ENCODE measurements around the gene PDE4D.

PDE4D gene

DNA sequence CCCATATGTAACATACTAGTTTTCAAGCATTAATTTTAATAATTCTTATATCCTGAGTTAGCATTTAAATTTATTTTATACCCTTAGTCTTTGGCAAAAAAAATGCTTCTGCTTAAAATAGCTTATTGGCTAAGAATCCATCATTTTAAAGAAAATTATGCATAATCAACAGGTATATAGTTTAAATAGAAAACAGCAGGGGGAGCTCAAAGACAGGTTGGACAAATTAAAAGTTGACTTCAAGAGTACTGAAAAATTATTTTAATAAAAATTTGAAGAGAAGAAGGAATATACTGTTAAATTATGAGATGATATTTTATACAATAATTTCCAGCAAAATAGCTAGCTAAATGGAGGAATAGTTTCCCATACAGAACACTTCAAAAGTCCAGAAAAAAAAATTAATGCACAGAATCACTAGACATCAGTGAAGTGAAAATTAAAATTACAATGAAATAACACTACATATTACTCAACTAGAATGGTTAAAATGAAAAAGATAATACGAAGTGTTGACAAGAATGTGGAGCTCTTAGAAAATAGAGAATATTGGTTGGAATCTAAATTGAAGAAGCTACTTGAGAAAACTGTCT, 387.1 kb downstream of the PDE4D start:
- DNase-seq = no peak
- H3K4me3 Mint-ChIP-seq = no peak overlapping the region
- CTCF ChIA-PET = interaction anchor here (0.7 to 5.0 kb wide), 13 partner anchors 9 to 295 kb away, joined by 3 to 32 read pairs (median 5); no protein-coding TSS in a partner anchor
- H3K27ac Mint-ChIP-seq = no peak overlapping the region
- H3K9me3 Mint-ChIP-seq = no peaks in the 10 kb centered on the region
- no peaks in the 10 kb centered on the region for H3K36me3 Mint-ChIP-seq
- no peaks in the 10 kb centered on the region for H3K4me1 Mint-ChIP-seq
- H3K27me3 Mint-ChIP-seq = no peaks in the 10 kb centered on the region

DNA sequence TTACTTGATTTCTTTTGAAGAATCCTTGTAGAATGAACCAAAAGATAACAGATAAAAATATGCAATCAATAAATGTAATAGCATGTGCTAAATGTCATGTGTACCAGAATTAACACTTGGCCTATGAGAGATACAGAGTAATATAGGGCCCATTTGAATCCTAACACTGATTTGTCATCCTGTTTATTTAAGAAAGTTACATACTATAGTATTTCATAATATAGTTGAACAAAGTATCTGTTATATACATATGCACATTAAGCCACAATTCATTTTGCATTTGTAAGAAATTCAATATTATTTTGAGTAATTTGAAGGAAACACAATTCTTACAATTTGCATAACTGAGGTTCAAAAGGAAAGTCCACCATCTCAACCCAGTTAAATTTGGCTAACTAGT, 389.5 kb downstream of the PDE4D start:
- Mint-ChIP-seq H3K36me3 (no peaks in the 10 kb centered on the region), H3K27ac (no peak overlapping the region), H3K27me3 (peaks cover 4% of the 10 kb centered on the region), H3K9me3 (no peaks in the 10 kb centered on the region), H3K4me1 (no peaks in the 10 kb centered on the region), H3K4me3 (no peak overlapping the region)
- CTCF ChIA-PET = interaction anchor here (0.7 to 5.0 kb wide), 5 partner anchors 157 to 297 kb away, joined by 3 to 32 read pairs (median 15); no protein-coding TSS in a partner anchor
- no peak for DNase-seq

GRCh38 chr5:59503220-59503619, 390.3 kb downstream of the PDE4D start:
- Mint-ChIP-seq H3K27ac (no peak overlapping the region), H3K36me3 (no peaks in the 10 kb centered on the region), H3K9me3 (no peaks in the 10 kb centered on the region), H3K4me1 (no peaks in the 10 kb centered on the region), H3K4me3 (no peak overlapping the region), H3K27me3 (peaks cover 4% of the 10 kb centered on the region)
- CTCF ChIA-PET = interaction anchor here (0.6 to 1.1 kb wide), 5 partner anchors 9 to 314 kb away, joined by 3 to 4 read pairs (median 3); no protein-coding TSS in a partner anchor
- no peak for DNase-seq

DNA sequence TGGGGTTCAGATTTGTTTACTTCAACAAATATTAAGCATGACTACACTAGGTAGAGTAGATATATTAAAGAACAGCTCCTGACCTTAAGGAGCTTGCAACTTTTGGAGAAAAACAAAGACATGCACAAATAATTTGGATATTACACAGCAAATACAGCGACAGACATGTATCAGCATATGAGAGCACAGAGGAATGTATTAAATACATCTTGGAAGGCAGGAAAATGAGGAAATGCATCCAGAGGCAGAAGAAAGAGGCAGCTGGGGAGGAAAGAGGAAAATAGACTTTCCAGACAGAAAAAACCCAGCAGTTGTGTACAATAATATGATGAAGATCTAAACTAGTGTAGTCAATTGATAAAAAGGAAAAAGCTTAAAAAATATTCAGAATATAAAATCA, 392.2 kb downstream of the PDE4D start:
- Mint-ChIP-seq H3K4me3 (no peak overlapping the region), H3K27me3 (peaks cover 4% of the 10 kb centered on the region), H3K4me1 (no peaks in the 10 kb centered on the region), H3K9me3 (no peaks in the 10 kb centered on the region), H3K27ac (no peak overlapping the region), H3K36me3 (no peaks in the 10 kb centered on the region)
- no peak for DNase-seq
- CTCF ChIA-PET = interaction anchor here (1.7 kb wide), 1 partner anchor 173 kb away, joined by 5 read pairs; no protein-coding TSS in a partner anchor

GRCh38 chr5:59500014-59500413, 393.5 kb downstream of the PDE4D start:
- Mint-ChIP-seq H3K9me3 (no peaks in the 10 kb centered on the region), H3K4me1 (no peaks in the 10 kb centered on the region), H3K36me3 (no peaks in the 10 kb centered on the region), H3K27ac (no peak overlapping the region), H3K4me3 (no peak overlapping the region), H3K27me3 (peaks cover 4% of the 10 kb centered on the region)
- CTCF ChIA-PET = no interaction called here
- no peak for DNase-seq

- Mint-ChIP-seq H3K9me3 (no peaks in the 10 kb centered on the region), H3K4me1 (no peaks in the 10 kb centered on the region), H3K36me3 (no peaks in the 10 kb centered on the region), H3K27ac (no peak overlapping the region), H3K27me3 (peaks cover 4% of the 10 kb centered on the region), H3K4me3 (no peak overlapping the region)
- DNase-seq = no peak
- CTCF ChIA-PET = interaction anchor here (0.7 to 1.2 kb wide), 5 partner anchors 9 to 360 kb away, joined by 3 to 6 read pairs (median 4); no protein-coding TSS in a partner anchor
These were observed 396.3 kb downstream of the PDE4D start for GRCh38 chr5:59497207-59497606.

- Mint-ChIP-seq H3K27ac (no peak overlapping the region), H3K4me1 (no peaks in the 10 kb centered on the region), H3K36me3 (no peaks in the 10 kb centered on the region), H3K4me3 (no peak overlapping the region), H3K27me3 (peaks cover 4% of the 10 kb centered on the region), H3K9me3 (no peaks in the 10 kb centered on the region)
- DNase-seq = no peak
- CTCF ChIA-PET = interaction anchor here (0.7 to 1.7 kb wide), 6 partner anchors 8 to 359 kb away, joined by 3 to 8 read pairs (median 4); no protein-coding TSS in a partner anchor
These were observed 396.9 kb downstream of the PDE4D start for GRCh38 chr5:59496524-59497134.

DNA sequence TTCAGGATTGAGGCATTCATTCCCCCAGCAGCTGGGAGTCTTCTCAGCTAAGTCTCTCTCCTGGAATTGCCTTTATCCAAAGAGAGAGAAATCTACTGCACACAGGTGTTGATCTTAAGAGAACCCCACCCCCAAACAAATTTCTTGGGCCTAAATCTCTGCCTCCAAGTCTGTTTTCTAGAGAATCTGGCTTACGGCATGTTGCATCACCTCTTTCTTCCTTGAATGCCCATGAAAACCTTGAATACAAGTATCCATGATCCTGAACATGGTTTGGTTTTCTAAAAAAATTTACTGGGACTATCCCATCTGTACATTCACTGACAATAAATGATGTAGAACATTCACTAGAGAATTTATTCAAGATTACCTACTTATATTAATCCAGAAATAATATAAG, 401.6 kb downstream of the PDE4D start:
- no peak overlapping the region for H3K27ac Mint-ChIP-seq
- CTCF ChIA-PET = interaction anchor here (0.8 to 2.3 kb wide), 2 partner anchors 14 to 112 kb away, joined by 3 to 5 read pairs; no protein-coding TSS in a partner anchor
- no peak overlapping the region for H3K4me3 Mint-ChIP-seq
- DNase-seq = no peak
- H3K27me3 Mint-ChIP-seq = no peaks in the 10 kb centered on the region
- H3K36me3 Mint-ChIP-seq = no peaks in the 10 kb centered on the region
- H3K9me3 Mint-ChIP-seq = no peaks in the 10 kb centered on the region
- H3K4me1 Mint-ChIP-seq = no peaks in the 10 kb centered on the region

DNA sequence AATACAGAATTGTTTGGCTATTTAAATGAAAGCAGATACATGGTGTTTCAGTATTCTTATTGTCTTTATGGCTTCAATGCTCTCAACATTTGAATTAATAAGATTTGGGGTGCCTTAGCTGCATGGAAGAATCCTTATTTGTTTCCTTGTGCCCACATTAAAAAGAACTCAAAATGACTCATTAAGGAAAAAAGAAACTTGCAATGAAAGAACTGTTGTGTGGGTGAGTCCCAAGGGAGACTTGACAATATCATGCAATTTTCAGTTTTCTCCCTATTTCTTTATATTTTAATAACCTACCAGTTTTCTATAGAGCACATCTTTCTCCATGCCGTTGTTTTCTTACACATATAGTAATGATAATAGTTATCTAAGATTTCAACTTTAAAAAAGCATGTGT, 404.0 kb downstream of the PDE4D start:
- H3K9me3 Mint-ChIP-seq = no peaks in the 10 kb centered on the region
- no peaks in the 10 kb centered on the region for H3K27me3 Mint-ChIP-seq
- CTCF ChIA-PET = no interaction called here
- no peaks in the 10 kb centered on the region for H3K4me1 Mint-ChIP-seq
- no peaks in the 10 kb centered on the region for H3K36me3 Mint-ChIP-seq
- H3K27ac Mint-ChIP-seq = no peak overlapping the region
- H3K4me3 Mint-ChIP-seq = no peak overlapping the region
- no peak for DNase-seq

DNA sequence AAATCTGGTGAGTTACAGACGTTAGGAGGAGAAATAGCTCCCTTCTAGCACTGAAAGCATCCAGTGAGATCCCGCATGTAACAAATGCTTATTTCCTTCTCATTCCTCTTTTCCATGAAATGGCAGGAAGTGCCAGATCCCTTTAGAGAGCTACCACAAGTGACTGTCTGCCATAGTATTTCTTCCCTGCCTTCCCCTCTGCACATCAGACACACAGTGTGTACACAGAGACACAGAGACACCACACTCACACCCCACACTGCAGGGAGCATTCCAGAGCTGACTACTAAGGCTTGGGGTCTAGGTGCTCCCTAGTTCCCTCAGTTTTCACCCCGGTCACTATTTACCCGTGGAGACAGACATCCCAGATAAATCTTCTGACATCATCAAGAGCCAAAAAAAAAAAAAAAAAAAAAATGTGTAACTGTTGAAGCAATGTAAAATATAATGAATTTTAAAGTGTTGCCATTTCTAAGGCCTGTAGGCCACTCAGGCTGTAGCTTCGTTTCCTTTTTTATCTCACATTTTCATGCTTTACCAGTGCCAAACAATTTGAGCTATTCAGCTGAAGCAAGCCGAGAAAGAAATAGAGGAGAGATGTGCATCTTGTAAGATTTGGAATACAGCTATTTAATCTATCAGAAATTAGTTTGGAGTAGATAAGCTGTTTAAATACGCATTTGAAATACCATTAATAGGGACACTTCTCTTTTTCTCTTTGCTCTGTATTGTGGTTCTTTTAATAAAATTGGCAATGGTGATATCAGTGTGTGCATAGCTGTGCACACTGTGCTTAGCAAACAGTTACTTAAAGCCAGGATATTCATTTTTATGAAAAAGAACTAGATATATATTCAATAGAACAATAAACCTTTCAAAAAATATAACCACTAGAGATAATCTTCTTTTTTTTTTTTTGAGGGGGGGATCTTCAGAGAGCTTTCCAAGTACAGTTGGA, 405.5 kb downstream of the PDE4D start:
- no peak overlapping the region for H3K27ac Mint-ChIP-seq
- no peak for DNase-seq
- no peaks in the 10 kb centered on the region for H3K4me1 Mint-ChIP-seq
- CTCF ChIA-PET = interaction anchor here (0.7 to 1.0 kb wide), 3 partner anchors 9 to 1993 kb away, joined by 3 to 5 read pairs (median 4); no protein-coding TSS in a partner anchor
- H3K27me3 Mint-ChIP-seq = no peaks in the 10 kb centered on the region
- H3K4me3 Mint-ChIP-seq = no peak overlapping the region
- H3K36me3 Mint-ChIP-seq = no peaks in the 10 kb centered on the region
- no peaks in the 10 kb centered on the region for H3K9me3 Mint-ChIP-seq

DNA sequence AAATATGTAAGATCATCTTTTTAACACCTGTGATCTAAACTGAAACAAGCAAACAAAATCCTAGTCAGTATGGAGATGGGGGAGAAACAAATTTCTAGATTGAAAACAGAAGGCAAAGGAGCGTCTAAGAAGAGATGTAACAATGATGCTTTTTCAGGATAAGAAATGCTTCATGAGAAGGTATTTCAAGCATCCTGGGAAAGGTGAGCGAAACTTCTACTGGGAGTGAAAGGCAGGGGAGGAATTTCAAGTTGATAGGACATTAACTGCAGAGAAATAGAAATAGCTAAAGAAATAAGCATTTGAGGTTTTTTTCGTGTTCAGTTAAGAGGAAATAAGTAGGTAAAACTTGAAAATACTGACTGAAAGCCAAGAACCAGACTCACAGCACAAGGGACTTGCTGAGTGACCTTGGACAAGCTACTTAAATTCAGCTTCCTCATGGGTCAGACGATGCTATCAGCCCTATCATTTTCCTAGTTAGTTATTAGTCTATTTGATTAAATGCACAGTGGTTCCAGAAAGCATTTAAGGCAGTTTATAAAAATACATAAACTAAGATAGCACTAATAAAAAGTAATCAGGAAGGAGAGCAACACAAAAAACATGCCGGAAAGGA, 406.3 kb downstream of the PDE4D start:
- H3K27ac Mint-ChIP-seq = no peak overlapping the region
- no peaks in the 10 kb centered on the region for H3K9me3 Mint-ChIP-seq
- no peak for DNase-seq
- CTCF ChIA-PET = interaction anchor here (0.6 to 0.7 kb wide), 2 partner anchors 174 to 1992 kb away, joined by 3 to 4 read pairs; no protein-coding TSS in a partner anchor
- no peaks in the 10 kb centered on the region for H3K27me3 Mint-ChIP-seq
- no peaks in the 10 kb centered on the region for H3K4me1 Mint-ChIP-seq
- no peak overlapping the region for H3K4me3 Mint-ChIP-seq
- no peaks in the 10 kb centered on the region for H3K36me3 Mint-ChIP-seq

- no peak for DNase-seq
- H3K9me3 Mint-ChIP-seq = no peaks in the 10 kb centered on the region
- no peaks in the 10 kb centered on the region for H3K36me3 Mint-ChIP-seq
- no peaks in the 10 kb centered on the region for H3K4me1 Mint-ChIP-seq
- no peaks in the 10 kb centered on the region for H3K27me3 Mint-ChIP-seq
- CTCF ChIA-PET = interaction anchor here (0.6 kb wide), 1 partner anchor 175 kb away, joined by 4 read pairs; no protein-coding TSS in a partner anchor
- no peak overlapping the region for H3K27ac Mint-ChIP-seq
- H3K4me3 Mint-ChIP-seq = no peak overlapping the region
These were observed 407.0 kb downstream of the PDE4D start for GRCh38 chr5:59486508-59486907.

DNA sequence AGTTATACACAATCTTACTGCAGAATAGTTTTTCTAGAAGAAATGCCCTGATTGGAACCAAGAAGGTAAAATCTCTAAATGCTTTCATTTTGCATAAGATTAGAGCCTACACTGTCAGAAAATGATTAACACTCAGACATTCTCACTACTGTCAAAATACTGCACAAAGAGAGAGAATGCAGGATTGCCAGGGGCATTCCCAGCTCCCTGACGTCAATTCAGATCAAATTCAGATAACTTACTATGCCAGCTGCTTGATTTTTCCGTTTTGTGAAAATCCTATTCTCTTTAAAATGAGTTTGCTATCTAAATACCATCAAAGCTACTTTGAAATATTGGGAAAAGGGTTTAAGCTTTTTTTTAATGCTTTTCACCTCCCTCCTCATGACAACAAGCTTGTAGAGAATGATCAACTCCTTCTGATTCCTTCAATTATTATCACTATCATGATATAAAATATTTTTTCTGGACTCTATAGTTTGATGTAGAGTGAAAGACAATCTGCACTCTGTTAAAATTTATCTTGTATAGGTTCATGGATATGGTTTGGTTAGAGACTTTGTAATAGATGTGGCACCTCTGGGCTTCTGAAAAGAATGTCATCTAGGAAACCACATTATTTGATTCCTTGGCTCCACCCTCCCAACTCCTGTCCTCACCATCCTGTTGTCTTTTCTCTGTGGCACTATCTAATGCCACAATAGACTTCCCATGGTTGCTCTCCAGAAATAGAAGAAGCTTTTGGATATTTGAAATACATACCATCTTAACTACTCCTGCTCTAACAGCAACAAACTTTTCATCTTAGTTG, 407.7 kb downstream of the PDE4D start:
- Mint-ChIP-seq H3K27me3 (no peaks in the 10 kb centered on the region), H3K36me3 (no peaks in the 10 kb centered on the region), H3K27ac (no peak overlapping the region), H3K9me3 (no peaks in the 10 kb centered on the region), H3K4me1 (no peaks in the 10 kb centered on the region), H3K4me3 (no peak overlapping the region)
- no peak for DNase-seq
- CTCF ChIA-PET = no interaction called here

All from activated naive CD4-positive, alpha-beta T cell treated with anti-CD3 and anti-CD28 coated beads, Interleukin-2, amount 10 ng/mL, durations not matched to agents 7 days and 5 days (primary cell).